Endothelial cell of umbilical vein (primary cell): Measurements from ENCODE around the gene WSB1.

Experiments
- EZH2 ChIP-seq: IDR thresholded peaks from 2 replicates; pipeline ENCODE4 v1.6.1; 2012; ENCODE audit warnings: borderline replicate concordance, low read depth, mild to moderate bottlenecking, moderate library complexity, low read length, inconsistent platforms; ENCODE audit not compliant: severe bottlenecking
- FOS ChIP-seq: IDR thresholded peaks from 2 replicates; pipeline ENCODE4 v1.6.1; 2011; ENCODE audit warnings: mild to moderate bottlenecking, low read length, moderate library complexity, borderline replicate concordance; ENCODE audit not compliant: insufficient read depth
- JUN ChIP-seq: IDR thresholded peaks from 2 replicates; pipeline ENCODE4 v1.6.1; 2011; ENCODE audit warnings: borderline replicate concordance, low read depth; ENCODE audit not compliant: insufficient read length, insufficient read depth
- MYC ChIP-seq: IDR thresholded peaks from one replicate; pipeline ENCODE4 v1.6.1; 2011; ENCODE audit warnings: mild to moderate bottlenecking, low read depth, low read length
- POLR2A ChIP-seq: IDR thresholded peaks from 2 replicates; pipeline ENCODE4 v1.6.1; 2012; ENCODE audit warnings: low read depth, mild to moderate bottlenecking, control low read depth, low read length
- POLR2AphosphoS5 ChIP-seq: IDR thresholded peaks from 2 replicates; pipeline ENCODE4 v1.6.1; 2012; ENCODE audit warnings: low read depth, mild to moderate bottlenecking, control low read depth, low read length, moderate library complexity; ENCODE audit not compliant: insufficient read depth
- TF ChIP-seq, protein P1 (sequence below), 2 donors: IDR thresholded peaks; 1 replicate in 1 of 2; 2 replicates in 1 of 2; pipeline ENCODE4 v1.5.1; 2011; ENCODE audit warnings: low read length in 2 of 2, mild to moderate bottlenecking in 2 of 2, moderate library complexity in 2 of 2, control low read depth in 1 of 2, inconsistent platforms in 1 of 2, low read depth in 1 of 2; ENCODE audit not compliant: insufficient read depth in 1 of 2; ENCODE audit errors: extremely low read depth in 1 of 2
- TF ChIP-seq, protein P2 (sequence below): IDR thresholded peaks from 2 replicates; pipeline ENCODE4 v1.6.1; 2011; ENCODE audit not compliant: insufficient read depth, insufficient read length

GRCh38 chr17:27265333-27265732, 28.6 kb upstream of the WSB1 start:
- TF ChIP-seq, protein P1, sequence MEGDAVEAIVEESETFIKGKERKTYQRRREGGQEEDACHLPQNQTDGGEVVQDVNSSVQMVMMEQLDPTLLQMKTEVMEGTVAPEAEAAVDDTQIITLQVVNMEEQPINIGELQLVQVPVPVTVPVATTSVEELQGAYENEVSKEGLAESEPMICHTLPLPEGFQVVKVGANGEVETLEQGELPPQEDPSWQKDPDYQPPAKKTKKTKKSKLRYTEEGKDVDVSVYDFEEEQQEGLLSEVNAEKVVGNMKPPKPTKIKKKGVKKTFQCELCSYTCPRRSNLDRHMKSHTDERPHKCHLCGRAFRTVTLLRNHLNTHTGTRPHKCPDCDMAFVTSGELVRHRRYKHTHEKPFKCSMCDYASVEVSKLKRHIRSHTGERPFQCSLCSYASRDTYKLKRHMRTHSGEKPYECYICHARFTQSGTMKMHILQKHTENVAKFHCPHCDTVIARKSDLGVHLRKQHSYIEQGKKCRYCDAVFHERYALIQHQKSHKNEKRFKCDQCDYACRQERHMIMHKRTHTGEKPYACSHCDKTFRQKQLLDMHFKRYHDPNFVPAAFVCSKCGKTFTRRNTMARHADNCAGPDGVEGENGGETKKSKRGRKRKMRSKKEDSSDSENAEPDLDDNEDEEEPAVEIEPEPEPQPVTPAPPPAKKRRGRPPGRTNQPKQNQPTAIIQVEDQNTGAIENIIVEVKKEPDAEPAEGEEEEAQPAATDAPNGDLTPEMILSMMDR (IDR thresholded peaks at IDR 0.05; ENCODE audit: extremely low read depth in 1 of 2, insufficient read depth in 1 of 2, low read depth in 1 of 2, low read length in 2 of 2): no peak
- TF ChIP-seq JUN (peak; percentile 94), POLR2AphosphoS5 (peak; percentile 74), MYC (no peak), POLR2A (peak; percentile 63), FOS (peak; percentile 44), EZH2 (no peak)
- TF ChIP-seq, protein P2, sequence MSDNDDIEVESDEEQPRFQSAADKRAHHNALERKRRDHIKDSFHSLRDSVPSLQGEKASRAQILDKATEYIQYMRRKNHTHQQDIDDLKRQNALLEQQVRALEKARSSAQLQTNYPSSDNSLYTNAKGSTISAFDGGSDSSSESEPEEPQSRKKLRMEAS: no peak
